NCI-H2029 treated with DMSO at 0.1 percent for 48 hours (cell line): Measurements from ENCODE around the gene CEP120.
"Not testable (repeated sequence)": the region's sequence is repeated elsewhere in the genome, so short reads cannot be mapped to it uniquely, and the experiment has no call there.

Experiments
- DNase-seq: peaks from one replicate; lab custom pipeline; 2025; lab: John Stamatoyannopoulos, UW

Gene CEP120

GRCh38 chr5:123438902-123439301 is 15.7 kb upstream of the CEP120 start:
- peak; percentile 56 for DNase-seq

- DNase-seq = no peak
These were observed 15.0 kb upstream of the CEP120 start for GRCh38 chr5:123438244-123438643.

GRCh38 chr5:123436201-123436600 is 13.0 kb upstream of the CEP120 start:
- no peak for DNase-seq

GRCh38 chr5:123434796-123435195 is 11.6 kb upstream of the CEP120 start:
- no peak for DNase-seq

GRCh38 chr5:123433596-123433995 is 10.4 kb upstream of the CEP120 start:
- no peak for DNase-seq

- not testable (repeated sequence) for DNase-seq
These were observed 7.2 kb upstream of the CEP120 start for GRCh38 chr5:123430441-123430840.

- peak; percentile 27 for DNase-seq
These were observed 6.8 kb upstream of the CEP120 start for GRCh38 chr5:123429993-123430392.

- no peak for DNase-seq
These were observed 6.2 kb upstream of the CEP120 start for GRCh38 chr5:123429221-123429954.

GRCh38 chr5:123428521-123429220 is 5.5 kb upstream of the CEP120 start:
- DNase-seq = no peak

- DNase-seq = no peak
These were observed 4.1 kb upstream of the CEP120 start for GRCh38 chr5:123427281-123427680.

GRCh38 chr5:123425431-123425830 is 2.2 kb upstream of the CEP120 start:
- DNase-seq = no peak

- DNase-seq = no peak
These were observed 548 bp downstream of the CEP120 start for GRCh38 chr5:123422433-123423277.

- DNase-seq = no peak
These were observed 1.4 kb downstream of the CEP120 start for GRCh38 chr5:123421773-123422172.

- DNase-seq = no peak
These were observed 8.2 kb downstream of the CEP120 start for GRCh38 chr5:123414974-123415373.

GRCh38 chr5:123412206-123412605 is 11.0 kb downstream of the CEP120 start:
- no peak for DNase-seq

GRCh38 chr5:123401999-123402398 is 21.2 kb downstream of the CEP120 start:
- not testable (repeated sequence) for DNase-seq

- no peak for DNase-seq
These were observed 21.9 kb downstream of the CEP120 start for GRCh38 chr5:123401320-123401719.

GRCh38 chr5:123400870-123401291 is 22.3 kb downstream of the CEP120 start:
- not testable (repeated sequence) for DNase-seq

- no peak for DNase-seq
These were observed 25.0 kb downstream of the CEP120 start for GRCh38 chr5:123398058-123398733.

GRCh38 chr5:123397538-123397937 is 25.7 kb downstream of the CEP120 start:
- no peak for DNase-seq

- DNase-seq = no peak
These were observed 32.2 kb downstream of the CEP120 start for GRCh38 chr5:123391009-123391408.

GRCh38 chr5:123389794-123390193 is 33.4 kb downstream of the CEP120 start:
- no peak for DNase-seq
